Gastrocnemius medialis (tissue), 4 donors: ENCODE results near the gene KCNQ1.

Experiments used
- POLR2A ChIP-seq, 2 donors: fragments of 450-650 bp; IDR thresholded peaks; one replicate each; pipeline ENCODE4 v1.6.1; 2017; ENCODE audit warnings: antibody characterized with exemption in 2 of 2, mild to moderate bottlenecking in 2 of 2, moderate library complexity in 2 of 2
- TF ChIP-seq, protein P1 (sequence below), 5 experiments: fragments of 450-650 bp in 3 of 5; fragments of 200-600 bp in 2 of 5; sonication (generic) in 2 of 5; IDR thresholded peaks in 4 of 5; conservative IDR thresholded peaks in 1 of 5; 1 replicate in 4 of 5; 2 replicates in 1 of 5; pipeline ENCODE4 v1.5.1; 2016 to 2019; ENCODE audit warnings: antibody characterized with exemption in 5 of 5, mild to moderate bottlenecking in 3 of 5, moderate library complexity in 3 of 5

DNA sequence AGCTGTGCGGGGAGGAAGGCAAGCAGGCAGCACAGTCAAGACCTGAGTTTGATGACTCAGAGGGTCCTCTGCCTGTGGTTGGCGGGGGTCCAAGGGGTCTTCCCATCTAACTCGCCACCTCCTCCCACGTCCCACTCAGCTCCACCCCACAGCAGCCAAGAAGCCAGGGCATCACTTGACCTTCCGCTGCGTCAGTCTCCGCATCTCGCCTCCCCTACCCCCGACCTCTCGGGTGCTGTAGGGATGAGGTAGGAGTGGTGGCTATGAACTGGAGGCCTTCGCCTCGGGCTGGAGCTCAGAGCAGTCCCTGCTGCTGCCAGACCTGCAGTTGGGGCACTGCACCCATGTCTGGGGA lies 350.1 kb downstream of the KCNQ1 start:
- no peak for TF ChIP-seq POLR2A (IDR thresholded peaks at IDR 0.05)
- TF ChIP-seq, protein P1, sequence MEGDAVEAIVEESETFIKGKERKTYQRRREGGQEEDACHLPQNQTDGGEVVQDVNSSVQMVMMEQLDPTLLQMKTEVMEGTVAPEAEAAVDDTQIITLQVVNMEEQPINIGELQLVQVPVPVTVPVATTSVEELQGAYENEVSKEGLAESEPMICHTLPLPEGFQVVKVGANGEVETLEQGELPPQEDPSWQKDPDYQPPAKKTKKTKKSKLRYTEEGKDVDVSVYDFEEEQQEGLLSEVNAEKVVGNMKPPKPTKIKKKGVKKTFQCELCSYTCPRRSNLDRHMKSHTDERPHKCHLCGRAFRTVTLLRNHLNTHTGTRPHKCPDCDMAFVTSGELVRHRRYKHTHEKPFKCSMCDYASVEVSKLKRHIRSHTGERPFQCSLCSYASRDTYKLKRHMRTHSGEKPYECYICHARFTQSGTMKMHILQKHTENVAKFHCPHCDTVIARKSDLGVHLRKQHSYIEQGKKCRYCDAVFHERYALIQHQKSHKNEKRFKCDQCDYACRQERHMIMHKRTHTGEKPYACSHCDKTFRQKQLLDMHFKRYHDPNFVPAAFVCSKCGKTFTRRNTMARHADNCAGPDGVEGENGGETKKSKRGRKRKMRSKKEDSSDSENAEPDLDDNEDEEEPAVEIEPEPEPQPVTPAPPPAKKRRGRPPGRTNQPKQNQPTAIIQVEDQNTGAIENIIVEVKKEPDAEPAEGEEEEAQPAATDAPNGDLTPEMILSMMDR (IDR thresholded peaks at IDR 0.05 in 4 of 5, conservative IDR thresholded peaks at IDR 0.05 in 1 of 5): no peak
